Effector memory CD4-positive, alpha-beta T cell (primary cell): ENCODE data around the gene P2RY1.

Experiments used
- DNase-seq, 3 donors: peaks; one replicate each; pipeline ENCODE4 v3.0.0-alpha.2; 2020
- H3K27ac ChIP-seq: 2 replicates; pipeline ENCODE4 v1.7.0; 2013; ENCODE audit warnings: mild to moderate bottlenecking, low read length, moderate library complexity; ENCODE audit not compliant: insufficient read depth, poor library complexity, severe bottlenecking
- H3K27me3 ChIP-seq: replicated peaks from 2 replicates; pipeline ENCODE4 v1.7.0; 2013; ENCODE audit warnings: mild to moderate bottlenecking, low read length; ENCODE audit not compliant: insufficient read depth, control insufficient read depth, poor library complexity, severe bottlenecking
- H3K36me3 ChIP-seq: 2 replicates; pipeline ENCODE4 v1.7.0; 2013; ENCODE audit warnings: mild to moderate bottlenecking, low read length, moderate library complexity; ENCODE audit not compliant: control insufficient read depth, insufficient read depth
- H3K4me1 ChIP-seq: 2 replicates; pipeline ENCODE4 v1.7.0; 2013; ENCODE audit warnings: low read length, mild to moderate bottlenecking; ENCODE audit not compliant: control insufficient read depth, insufficient read depth, poor library complexity, severe bottlenecking
- H3K4me3 ChIP-seq: 2 replicates; pipeline ENCODE4 v1.7.0; 2013; ENCODE audit warnings: low read length, low read depth, mild to moderate bottlenecking; ENCODE audit not compliant: insufficient read depth, poor library complexity, severe bottlenecking
- H3K9me3 ChIP-seq: 2 replicates; pipeline ENCODE4 v1.7.0; 2013; ENCODE audit warnings: mild to moderate bottlenecking, low read length, moderate library complexity; ENCODE audit not compliant: control insufficient read depth

P2RY1 gene

GRCh38 chr3:152823173-152823572 is 11.8 kb upstream of the P2RY1 start:
- Histone ChIP-seq H3K36me3 (no peaks in the 10 kb centered on the region), H3K27me3 (no peaks in the 10 kb centered on the region), H3K9me3 (no peaks in the 10 kb centered on the region), H3K4me1 (no peaks in the 10 kb centered on the region), H3K27ac (no peak overlapping the region), H3K4me3 (no peak overlapping the region)
- no peak for DNase-seq

DNA sequence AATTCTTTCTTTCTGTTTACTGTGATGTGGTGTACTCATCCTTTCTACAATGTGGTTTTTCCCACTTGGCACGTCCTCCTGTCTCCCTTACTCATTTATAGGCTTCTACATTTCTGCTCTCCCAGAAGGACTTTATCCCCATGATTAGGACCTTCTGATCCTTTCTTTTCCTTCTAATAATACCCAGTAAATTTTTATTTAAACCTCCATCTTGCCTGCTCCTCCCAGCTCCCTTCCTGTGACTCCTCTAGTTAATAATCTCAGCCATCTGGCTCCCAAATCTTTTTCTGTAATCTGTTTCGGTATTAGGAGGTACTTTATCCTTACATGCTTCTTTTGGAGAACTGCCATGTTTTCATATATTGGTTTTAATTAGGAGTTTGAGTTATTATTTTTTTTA is 11.2 kb upstream of the P2RY1 start:
- H3K4me1 ChIP-seq = no peaks in the 10 kb centered on the region
- no peak overlapping the region for H3K27ac ChIP-seq
- DNase-seq = no peak
- H3K4me3 ChIP-seq = no peak overlapping the region
- no peaks in the 10 kb centered on the region for H3K36me3 ChIP-seq
- no peaks in the 10 kb centered on the region for H3K9me3 ChIP-seq
- no peaks in the 10 kb centered on the region for H3K27me3 ChIP-seq

- H3K4me1 ChIP-seq = no peaks in the 10 kb centered on the region
- H3K27ac ChIP-seq = no peak overlapping the region
- H3K9me3 ChIP-seq = no peaks in the 10 kb centered on the region
- no peaks in the 10 kb centered on the region for H3K27me3 ChIP-seq
- no peaks in the 10 kb centered on the region for H3K36me3 ChIP-seq
- H3K4me3 ChIP-seq = no peak overlapping the region
- DNase-seq = no peak
Measured at GRCh38 chr3:152825566-152825965, 9.4 kb upstream of the P2RY1 start.

DNA sequence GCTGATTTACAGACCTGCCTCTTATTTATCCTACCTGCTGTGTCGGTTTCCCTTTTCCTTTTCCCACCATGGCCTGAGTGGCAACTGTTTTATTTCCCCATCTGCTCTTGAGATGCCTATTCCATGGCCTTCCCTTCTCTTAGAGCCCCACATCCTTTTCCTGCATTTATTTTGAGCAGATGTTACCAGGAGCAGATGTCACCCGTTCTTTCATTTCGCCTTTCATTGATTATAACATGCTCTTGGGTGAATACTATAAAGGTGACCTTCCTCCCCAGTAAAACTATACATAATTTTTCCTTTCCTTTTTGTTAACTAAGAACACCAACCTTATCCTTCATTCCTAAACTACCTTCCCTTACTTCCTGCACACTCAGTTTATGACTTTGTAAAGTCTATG is 8.5 kb upstream of the P2RY1 start:
- no peak for DNase-seq
- no peaks in the 10 kb centered on the region for H3K9me3 ChIP-seq
- H3K27me3 ChIP-seq = no peaks in the 10 kb centered on the region
- no peaks in the 10 kb centered on the region for H3K36me3 ChIP-seq
- H3K4me3 ChIP-seq = no peak overlapping the region
- H3K27ac ChIP-seq = no peak overlapping the region
- no peaks in the 10 kb centered on the region for H3K4me1 ChIP-seq

- Histone ChIP-seq H3K9me3 (no peaks in the 10 kb centered on the region), H3K4me3 (no peak overlapping the region), H3K36me3 (no peaks in the 10 kb centered on the region), H3K27me3 (no peaks in the 10 kb centered on the region), H3K27ac (no peak overlapping the region), H3K4me1 (no peaks in the 10 kb centered on the region)
- DNase-seq = no peak
Measured at GRCh38 chr3:152827313-152827712, 7.6 kb upstream of the P2RY1 start.

DNA sequence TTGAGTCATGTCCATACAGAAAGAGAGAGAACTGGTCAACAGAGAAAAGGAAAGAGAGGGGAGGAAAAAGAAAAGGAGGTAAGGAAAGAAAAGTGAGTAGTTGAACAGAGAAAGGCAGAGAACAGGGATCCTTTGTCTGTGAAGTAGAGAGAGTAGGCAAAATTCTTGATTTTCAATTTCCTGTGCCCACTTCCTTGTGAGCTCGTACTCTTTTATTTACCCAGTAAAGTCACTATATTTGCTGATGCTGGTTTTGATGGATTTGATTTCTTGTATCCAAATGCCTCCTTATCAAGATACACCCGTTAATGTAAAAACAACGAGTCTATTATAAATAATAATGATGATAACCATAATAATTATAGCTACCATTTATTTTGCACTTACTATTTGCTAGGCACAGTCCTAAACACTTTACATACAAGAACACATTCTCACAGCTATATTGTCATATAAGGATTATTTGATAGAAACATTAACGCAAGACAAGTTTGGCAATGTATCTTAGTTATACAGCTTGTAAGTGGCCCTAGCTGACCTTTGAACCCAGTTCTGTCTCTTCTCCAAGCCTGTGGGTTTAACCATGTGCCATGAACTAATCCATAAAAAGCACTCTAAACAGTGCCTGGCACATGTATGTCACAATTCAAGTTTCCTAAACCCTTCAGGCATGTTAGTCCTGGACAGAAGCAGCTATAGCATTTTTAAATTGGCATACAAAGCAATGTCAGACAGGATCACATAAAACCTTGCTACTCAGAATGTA is 6.7 kb upstream of the P2RY1 start:
- no peaks in the 10 kb centered on the region for H3K27me3 ChIP-seq
- no peaks in the 10 kb centered on the region for H3K36me3 ChIP-seq
- H3K27ac ChIP-seq = no peak overlapping the region
- DNase-seq = no peak
- H3K4me1 ChIP-seq = no peaks in the 10 kb centered on the region
- H3K4me3 ChIP-seq = no peak overlapping the region
- H3K9me3 ChIP-seq = no peaks in the 10 kb centered on the region

DNA sequence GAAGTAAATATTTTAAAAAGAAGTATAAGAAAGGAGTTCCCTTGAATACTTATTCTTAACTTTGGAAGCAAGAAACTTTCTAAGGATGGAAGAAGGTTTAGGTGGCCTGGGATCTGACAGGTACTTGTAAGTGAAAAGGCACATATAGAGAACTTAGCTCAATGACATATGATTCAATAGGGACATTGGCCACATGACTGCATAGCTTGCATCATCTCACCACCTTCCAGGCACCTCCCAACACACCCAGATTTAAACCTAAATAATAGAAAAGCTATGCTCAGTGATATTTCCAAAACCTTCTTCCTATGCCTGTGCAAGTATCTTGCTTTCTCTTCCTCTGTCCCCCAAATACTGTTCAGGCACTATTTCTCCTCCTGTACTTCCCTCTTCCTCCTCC is 4.7 kb upstream of the P2RY1 start:
- Histone ChIP-seq H3K4me1 (no peaks in the 10 kb centered on the region), H3K9me3 (no peaks in the 10 kb centered on the region), H3K27me3 (no peaks in the 10 kb centered on the region), H3K4me3 (no peak overlapping the region), H3K27ac (no peak overlapping the region), H3K36me3 (no peaks in the 10 kb centered on the region)
- no peak for DNase-seq

DNA sequence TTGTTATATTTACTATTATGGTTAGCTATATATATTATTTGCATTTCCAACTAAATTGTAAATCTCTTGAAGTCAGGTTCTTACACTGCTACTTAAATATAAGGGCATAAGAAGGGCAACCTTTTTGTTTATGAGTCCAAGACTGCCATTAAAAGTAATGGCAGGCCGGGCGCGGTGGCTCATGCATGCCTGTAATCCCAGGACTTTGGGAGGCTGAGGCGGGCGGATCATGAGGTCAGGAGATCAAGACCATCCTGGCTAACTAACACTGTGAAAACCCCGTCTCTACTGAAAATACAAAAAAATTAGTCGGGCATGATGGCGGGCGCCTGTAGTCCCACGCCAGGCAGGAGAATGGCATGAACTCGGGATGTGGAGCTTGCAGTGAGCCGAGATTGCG is 2.9 kb upstream of the P2RY1 start:
- H3K4me3 ChIP-seq = no peak overlapping the region
- no peaks in the 10 kb centered on the region for H3K9me3 ChIP-seq

GRCh38 chr3:152833089-152833488 is 1.8 kb upstream of the P2RY1 start:
- no peak for DNase-seq
- H3K9me3 ChIP-seq = no peaks in the 10 kb centered on the region
- no peaks in the 10 kb centered on the region for H3K27me3 ChIP-seq
- H3K4me1 ChIP-seq = no peaks in the 10 kb centered on the region
- H3K27ac ChIP-seq = no peak overlapping the region
- H3K36me3 ChIP-seq = no peaks in the 10 kb centered on the region
- no peak overlapping the region for H3K4me3 ChIP-seq

More for the DNA sequence above, 2.9 kb upstream of the P2RY1 start:
- H3K36me3 ChIP-seq = no peaks in the 10 kb centered on the region
- no peaks in the 10 kb centered on the region for H3K27me3 ChIP-seq
- H3K4me1 ChIP-seq = no peaks in the 10 kb centered on the region
- H3K27ac ChIP-seq = no peak overlapping the region
- DNase-seq = no peak

- H3K27ac ChIP-seq = no peak overlapping the region
- no peaks in the 10 kb centered on the region for H3K4me1 ChIP-seq
- H3K4me3 ChIP-seq = no peak overlapping the region
- no peaks in the 10 kb centered on the region for H3K36me3 ChIP-seq
- no peaks in the 10 kb centered on the region for H3K27me3 ChIP-seq
- H3K9me3 ChIP-seq = no peaks in the 10 kb centered on the region
- no peak for DNase-seq
Measured at GRCh38 chr3:152834191-152834775, 648 bp upstream of the P2RY1 start.
